CD1c-positive myeloid dendritic cell (primary cell): Measurements from ENCODE around the gene SYCP2.
"Not testable (repeated sequence)": the region's sequence is repeated elsewhere in the genome, so short reads cannot be mapped to it uniquely, and the experiment has no call there.

Experiments used
- DNase-seq: peaks from one replicate; pipeline ENCODE4 v3.0.0-alpha.2; 2016; ENCODE audit errors: extremely low spot score

The SYCP2 gene, protein sequence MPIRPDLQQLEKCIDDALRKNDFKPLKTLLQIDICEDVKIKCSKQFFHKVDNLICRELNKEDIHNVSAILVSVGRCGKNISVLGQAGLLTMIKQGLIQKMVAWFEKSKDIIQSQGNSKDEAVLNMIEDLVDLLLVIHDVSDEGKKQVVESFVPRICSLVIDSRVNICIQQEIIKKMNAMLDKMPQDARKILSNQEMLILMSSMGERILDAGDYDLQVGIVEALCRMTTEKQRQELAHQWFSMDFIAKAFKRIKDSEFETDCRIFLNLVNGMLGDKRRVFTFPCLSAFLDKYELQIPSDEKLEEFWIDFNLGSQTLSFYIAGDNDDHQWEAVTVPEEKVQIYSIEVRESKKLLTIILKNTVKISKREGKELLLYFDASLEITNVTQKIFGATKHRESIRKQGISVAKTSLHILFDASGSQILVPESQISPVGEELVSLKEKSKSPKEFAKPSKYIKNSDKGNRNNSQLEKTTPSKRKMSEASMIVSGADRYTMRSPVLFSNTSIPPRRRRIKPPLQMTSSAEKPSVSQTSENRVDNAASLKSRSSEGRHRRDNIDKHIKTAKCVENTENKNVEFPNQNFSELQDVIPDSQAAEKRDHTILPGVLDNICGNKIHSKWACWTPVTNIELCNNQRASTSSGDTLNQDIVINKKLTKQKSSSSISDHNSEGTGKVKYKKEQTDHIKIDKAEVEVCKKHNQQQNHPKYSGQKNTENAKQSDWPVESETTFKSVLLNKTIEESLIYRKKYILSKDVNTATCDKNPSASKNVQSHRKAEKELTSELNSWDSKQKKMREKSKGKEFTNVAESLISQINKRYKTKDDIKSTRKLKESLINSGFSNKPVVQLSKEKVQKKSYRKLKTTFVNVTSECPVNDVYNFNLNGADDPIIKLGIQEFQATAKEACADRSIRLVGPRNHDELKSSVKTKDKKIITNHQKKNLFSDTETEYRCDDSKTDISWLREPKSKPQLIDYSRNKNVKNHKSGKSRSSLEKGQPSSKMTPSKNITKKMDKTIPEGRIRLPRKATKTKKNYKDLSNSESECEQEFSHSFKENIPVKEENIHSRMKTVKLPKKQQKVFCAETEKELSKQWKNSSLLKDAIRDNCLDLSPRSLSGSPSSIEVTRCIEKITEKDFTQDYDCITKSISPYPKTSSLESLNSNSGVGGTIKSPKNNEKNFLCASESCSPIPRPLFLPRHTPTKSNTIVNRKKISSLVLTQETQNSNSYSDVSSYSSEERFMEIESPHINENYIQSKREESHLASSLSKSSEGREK (N-terminal part only)

DNA sequence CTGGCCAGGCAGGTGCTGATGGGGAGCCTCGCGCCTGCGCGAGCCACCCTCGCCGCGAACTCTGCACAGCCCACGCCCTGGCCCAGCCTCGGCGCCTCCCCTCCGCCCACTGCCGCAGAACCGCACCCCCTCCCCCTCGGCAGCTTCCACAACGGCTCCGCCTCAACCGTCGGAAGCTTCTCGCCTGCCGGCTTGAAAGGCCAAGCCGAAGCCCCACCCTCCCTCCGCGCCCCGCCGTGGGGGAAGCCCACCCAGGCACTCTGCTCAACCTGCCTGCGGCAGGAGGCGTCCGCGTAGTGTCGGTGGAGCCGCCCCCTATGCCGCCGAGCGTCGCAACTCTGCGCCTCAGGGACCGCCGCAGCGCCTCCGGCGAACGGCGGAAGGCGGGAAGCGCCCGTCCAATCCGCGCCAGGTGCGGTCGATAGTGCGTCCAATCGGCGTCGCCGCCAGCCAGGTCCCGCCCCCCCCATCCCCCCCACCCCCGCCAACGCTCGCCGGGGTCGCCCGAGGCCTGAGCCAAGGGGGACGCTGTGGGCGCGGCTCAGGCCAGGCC lies at the start of gene SYCP2:
Gene SYCP2 (minus strand): TSS at position 342 of the 553 bp plus-strand sequence. CDS start 11,224 bp downstream, outside the sequence.
- DNase-seq = peak; percentile 57

DNA sequence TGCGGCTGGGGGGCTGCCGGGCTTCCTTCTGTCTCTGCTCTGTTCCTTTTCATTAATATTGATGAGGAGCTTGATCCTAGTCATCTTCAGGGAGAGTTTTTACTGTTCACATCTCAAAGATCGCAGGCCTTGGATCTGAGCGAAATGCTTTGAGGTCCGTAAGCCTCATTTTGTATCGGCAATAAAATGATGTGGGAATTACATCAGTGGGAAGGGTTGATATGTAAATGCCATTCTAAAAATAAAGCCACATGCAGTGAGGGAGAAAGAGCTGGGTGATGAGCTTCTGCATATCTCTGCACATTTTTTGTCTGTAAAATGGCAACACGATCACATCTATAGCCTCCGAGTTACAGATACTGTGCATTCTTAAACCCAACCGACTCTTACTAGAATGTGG lies 49.6 kb upstream of the SYCP2 start:
- no peak for DNase-seq

DNA sequence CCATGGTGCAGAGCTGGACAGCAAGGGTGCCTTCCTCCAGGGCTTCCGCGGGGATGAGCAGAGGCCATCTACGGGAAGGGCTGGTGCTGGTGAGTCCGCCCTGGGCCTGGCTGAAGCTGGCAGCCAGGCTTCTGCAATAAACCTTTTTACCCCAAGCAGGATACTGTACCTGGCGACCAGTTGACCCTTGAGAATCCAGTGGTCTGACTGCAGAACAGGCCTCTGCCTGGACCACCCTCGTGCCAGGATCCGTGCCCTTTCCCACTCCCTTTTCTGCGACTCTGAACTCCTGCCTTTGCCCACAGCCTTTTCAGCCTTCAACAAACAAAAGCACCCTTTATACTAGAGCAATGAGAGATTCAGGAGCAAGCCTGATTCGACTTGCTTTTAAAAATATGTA lies 43.6 kb upstream of the SYCP2 start:
- DNase-seq = no peak

DNA sequence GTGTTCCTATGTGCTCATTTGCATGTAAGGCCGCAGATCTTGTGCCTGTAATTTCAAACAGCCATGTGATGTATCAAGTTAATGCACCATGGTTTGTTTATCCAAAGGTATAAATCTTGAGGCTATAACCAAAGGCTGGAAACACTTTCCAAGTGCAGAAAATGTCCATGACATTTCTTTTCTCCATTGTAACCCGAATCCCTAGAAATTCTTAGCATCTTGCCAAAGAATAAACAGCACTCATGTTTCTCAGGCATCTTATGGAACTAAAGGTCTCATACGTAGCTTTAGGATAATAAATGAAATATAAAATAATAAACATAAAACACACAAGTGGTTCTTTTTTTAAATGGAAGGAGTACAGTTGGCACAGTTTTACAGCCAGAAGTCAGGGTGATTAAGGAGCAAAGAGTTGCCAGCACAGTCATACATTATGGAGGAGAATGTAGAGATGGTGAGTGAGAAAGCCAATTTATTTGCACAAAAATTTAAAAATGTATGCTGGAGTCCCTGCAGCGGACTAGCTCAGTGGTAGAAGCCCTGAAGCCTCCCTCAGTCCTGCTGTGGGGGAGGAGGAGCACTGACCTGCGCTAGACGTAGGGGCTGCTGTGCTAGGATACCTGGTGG lies 42.8 kb upstream of the SYCP2 start:
- DNase-seq = no peak

DNA sequence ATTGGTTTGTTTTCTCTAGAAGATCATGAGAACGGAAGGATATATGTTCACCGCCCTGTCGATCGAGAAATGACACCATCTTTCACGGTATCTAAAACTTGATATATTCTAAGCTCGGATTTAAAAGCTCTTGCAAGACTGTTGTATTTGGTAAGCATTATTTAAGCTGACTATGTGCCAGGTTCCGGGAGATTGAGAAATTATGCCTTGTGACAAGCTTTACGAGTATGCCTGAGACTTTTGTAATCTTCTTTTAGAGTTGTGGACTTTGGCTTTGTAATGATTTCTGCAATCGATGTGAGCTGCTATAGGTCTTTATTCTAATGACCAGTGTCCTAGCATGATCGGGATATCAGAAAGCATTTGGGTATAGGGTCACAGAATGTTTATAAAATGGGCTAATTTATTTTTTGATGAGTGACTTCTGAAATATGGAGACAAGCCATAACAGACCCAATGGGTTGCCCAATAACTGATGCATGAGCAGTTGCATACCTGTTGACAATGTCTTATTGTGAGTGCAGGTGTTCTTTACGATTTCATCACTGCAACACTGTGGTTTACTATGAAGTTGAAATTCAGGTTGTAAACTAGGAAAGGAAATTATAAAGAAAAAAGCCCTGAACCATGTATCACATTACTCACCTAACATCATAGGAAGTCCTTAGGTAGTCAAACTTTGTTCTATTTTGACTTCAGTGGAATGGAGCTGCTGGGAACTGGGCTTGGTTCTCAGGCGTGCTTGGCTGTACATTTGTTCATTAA lies 38.8 kb upstream of the SYCP2 start:
- DNase-seq = no peak

DNA sequence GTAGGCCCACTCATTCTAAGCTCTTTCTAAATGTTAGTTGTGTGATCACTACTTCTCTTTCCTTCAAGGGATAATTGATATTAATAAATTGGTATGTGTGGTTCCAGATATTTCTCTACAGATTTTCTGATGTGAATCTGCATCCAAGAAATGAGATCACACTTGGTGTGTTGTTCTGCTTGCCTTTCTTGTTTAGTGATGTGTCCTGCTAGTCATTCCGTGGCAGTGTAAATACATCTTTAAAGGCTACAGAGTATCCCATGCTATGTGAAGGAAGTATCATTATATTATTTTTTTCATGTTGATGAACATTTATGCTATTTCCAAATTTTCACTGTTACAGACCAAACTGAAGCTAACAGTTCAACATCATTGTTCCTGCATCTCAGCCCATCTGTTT lies 38.0 kb upstream of the SYCP2 start:
- no peak for DNase-seq

DNA sequence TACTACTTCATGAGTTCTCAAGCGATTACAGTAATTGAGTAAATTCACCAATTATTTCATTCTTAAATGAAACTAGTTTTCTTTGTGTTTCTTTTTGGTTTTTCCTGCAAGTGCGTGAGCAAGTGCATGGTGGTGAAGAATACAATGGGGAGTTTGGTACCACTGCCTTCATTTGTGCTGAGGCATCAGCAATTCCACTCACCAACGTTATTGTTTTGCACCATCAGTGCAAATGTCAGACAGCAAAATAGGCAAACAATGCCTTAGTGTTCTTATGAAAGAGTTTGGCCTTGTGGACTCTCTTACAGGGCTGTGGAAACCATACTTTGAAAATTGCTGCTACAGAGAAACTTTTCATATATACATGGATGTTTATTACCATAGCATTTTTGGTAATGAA lies 33.0 kb upstream of the SYCP2 start:
- no peak for DNase-seq

DNA sequence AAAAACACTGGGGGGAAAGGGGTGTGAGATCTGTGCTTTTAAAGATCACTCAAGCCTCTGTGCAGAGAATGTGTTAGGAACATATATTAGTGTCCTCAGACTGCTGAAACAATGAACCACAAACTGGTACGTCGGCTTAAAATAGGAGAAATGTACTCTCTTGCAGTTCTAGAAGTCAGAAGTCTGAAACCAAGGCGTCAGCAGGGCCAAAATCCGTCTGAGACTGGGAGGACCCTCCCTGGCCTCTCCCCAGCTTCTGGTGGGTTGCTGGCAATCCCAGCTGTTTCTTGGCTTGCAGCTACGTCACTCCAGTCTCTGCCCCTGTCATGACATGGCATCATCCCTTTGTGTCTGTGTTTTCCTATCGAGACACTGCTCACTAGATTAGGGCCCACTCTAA lies 28.7 kb upstream of the SYCP2 start:
- DNase-seq = no peak

DNA sequence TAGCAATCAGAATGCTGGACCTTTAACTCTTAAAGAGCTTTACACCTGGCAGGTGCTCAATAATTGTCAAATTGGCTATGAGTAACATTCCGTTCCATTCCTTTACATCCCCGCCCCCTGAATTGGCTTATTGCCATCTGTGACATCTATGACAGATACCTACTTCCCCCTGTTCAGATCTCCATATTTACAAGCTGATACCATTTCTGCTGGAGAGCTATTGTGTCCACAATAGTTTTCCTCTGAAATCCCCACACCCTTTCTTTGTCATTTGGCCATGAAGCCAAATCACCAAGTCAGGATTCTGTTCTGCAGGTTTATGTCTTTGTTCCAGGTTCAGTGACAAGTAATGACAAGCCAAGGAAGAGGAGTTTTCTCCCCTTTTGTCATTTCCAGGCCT lies 28.0 kb upstream of the SYCP2 start:
- DNase-seq = no peak

DNA sequence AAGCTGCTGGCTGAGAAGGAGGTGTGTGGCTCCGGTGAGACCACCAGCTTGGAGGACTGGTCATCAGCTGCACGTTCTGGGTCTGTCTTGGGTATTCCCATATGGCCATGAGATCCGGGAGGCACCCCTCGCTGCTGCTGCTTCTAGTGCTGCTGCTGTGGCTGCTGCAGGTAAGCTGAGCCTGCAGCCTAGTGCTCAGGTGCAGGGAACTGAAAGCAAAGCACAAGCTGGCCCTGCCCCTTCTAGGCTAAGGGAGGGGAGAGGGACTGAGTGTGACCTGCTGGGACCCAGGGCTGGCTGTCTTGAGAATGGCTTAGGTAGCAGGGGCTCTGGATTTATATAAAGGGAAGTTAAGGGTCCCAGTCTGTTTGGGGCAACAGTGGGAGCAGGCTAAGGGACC lies 25.2 kb upstream of the SYCP2 start:
- no peak for DNase-seq

DNA sequence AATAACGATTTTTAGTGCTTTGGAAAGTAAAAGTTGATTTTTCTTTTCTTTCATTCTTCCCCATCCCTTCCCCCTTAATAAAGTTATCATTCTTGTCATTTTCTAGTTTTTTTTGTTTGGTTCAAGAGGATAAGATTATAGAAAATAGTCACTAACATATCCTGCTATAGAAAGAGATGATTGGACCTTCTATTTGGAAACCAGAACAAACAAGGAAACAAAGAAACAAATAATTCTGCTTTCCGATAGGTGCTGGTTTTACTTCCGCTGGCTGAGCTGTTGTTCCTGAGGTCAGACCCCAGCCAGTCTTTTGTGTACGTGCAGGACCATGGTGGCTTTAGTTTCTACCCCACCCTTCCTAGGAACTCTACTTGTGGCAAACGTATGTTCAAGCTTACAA lies 24.7 kb upstream of the SYCP2 start, which contains the start of gene CDH26:
Gene CDH26 (plus strand): TSS at position 301 of the 400 bp plus-strand sequence. CDS start 304 bp downstream, outside the sequence.
- DNase-seq = no peak

DNA sequence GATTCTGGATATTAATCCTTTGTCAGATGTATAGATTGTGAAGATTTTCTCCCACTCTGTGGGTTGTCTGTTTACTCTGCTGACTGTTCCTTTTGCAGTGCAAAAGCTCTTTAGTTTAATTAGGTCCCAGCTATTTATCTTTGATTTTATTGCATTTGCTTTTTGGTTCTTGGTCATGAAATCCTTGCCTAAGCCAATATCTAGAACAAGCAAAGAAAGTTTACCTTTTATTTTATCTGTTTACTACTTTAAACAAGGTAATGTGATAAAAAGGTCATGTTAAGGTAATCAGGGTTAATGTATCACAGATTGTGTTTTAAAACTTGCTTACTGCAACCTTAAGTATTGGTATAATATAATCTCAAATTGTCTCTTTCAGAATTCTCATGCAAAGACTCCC lies 24.1 kb upstream of the SYCP2 start:
- not testable (repeated sequence) for DNase-seq

DNA sequence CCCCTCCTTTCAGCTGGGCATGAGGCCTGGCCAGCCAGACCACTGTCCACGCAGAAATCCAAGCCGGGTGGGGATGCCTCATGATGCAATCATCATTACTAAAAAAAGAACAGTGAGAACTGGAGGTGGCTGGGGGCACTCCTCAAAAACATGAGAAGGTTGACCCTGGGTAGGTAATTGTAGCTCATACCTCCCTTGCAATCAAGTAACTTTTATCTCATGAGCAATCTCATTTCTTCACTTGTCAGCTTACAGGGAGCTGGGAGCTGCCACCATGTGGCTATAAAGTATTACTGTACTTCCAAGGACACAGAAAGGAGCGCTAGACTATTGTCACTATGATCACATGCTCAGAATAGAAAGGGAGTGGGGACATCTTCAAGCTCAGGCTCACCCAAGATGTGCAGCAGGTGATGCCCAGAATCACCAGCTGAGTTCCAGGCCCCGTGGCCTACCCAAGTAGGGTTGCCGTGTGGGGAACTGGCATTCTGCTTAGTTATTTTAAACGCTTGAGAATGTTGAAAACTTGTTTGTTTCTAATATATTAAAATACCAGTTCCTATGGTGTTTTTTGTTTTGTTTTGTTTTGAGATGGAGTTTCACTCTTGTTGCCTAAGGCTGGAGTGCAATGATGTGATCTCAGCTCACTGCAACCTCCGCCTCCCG lies 21.8 kb upstream of the SYCP2 start:
- DNase-seq = peak; percentile 17

DNA sequence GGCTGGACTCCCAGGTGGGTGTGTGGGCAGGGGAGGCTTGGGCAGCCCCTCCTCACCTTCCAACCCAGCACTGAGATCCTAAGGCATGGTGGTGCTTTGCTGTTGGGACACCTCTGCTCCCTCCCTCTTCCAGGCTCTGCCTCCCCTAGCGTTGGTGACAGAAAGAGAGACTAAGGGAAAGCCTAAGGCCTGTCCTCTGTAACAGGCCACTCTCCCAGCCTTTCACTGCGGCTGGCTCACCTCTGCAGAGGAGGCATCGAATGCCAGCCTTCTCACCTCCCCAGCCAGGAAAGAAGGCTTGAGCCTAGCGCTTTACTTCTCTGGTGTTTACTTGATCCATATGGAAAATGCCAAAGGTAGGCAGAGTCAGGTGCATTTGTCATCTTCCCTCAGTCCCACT lies 21.3 kb upstream of the SYCP2 start:
- DNase-seq = no peak

DNA sequence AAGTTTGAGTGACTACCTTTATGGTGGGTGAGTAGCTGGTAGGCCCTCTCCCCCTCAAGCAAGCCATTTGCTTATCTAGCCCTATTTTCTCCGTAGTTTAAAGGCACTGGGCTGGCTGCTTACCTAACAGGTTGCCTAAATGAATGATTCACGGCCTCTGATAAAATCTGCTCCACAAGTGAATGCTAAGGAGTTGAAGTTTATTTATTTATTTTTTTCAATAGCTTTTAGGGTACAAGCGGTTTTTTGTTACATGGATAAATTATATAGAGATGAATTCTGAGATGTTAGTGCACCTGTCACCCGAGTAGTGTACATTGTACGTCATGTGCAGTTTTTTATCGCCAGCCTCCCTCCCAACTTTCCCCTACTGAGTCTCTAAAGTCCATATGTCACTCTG lies 16.5 kb upstream of the SYCP2 start:
- no peak for DNase-seq

DNA sequence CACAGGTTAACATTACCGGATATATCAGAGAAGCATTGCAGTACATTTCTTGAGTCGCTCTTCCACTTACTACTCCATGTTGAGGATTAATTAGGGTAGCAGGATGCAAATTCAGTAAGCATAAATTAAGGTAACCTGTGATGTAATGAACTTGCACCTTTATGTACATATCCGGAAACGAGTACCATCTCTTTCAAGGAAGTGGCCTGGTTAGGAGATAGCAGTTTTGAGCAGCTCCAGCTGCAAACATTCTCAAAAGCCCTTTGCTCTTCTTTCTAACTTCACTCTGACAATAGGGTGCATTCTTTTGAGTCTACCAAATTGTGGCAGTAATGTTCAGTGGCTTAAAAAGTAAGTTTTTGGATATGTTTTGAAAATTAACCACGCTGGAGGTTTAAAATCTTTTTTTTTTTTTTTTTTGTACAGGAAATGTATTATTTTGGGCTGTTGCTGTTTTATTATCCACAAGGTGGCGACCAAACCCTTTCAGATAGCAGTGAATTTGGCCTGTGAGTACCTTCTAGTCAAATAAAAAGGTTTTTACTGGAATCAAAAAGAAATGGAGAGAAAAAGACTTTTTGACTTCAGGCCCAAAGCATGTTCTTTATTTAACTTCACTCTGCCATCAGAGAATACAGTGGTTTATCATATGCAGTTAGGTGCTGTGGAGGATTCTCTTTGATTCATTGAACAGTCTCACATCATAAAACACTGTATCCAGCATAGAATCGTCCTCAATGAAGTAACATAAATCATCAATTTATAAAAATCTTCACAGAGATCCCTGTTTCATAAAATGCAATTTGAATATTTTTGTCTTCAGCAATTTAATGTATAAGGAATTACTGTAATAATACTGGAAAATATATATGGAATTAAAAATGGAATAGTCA lies 15.6 kb upstream of the SYCP2 start:
- peak; percentile 62 for DNase-seq

DNA sequence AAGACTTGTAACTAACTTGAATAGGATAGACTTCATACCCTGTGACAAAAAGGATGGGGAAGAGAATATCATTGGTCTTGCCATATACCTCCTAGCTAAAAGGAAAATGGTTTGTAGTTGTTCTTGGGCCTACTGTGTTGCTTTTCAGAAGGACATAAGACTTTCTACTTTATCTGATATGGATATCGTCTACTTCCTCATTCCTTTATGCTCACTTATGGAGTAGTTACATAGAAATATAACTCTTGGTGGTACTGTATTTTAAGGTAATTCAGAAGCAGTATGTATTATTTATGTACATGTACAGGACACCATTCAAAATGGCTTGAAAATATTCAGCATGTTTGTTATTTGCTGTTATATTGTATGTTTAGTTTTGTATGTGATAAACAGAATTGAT lies 14.8 kb upstream of the SYCP2 start:
- DNase-seq = peak; percentile 12

DNA sequence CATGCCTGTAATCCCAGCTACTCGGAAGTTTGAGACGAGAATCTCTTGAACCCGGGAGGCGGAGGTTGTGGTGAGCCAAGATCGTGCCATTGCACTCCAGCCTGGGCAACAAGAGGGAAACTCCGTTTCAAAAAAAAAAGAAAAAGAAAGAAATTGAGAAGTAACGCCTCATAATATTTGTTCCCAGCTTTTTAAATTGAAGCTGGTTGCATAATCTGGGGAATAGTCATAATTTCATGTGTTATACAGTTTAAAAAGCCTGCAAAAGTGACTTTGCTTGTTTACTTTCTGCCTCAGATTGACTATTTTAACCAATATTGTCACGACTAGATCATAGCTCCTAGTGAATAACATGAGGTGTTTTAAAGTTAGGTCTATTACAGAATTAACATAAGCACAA lies 13.9 kb upstream of the SYCP2 start:
- no peak for DNase-seq

DNA sequence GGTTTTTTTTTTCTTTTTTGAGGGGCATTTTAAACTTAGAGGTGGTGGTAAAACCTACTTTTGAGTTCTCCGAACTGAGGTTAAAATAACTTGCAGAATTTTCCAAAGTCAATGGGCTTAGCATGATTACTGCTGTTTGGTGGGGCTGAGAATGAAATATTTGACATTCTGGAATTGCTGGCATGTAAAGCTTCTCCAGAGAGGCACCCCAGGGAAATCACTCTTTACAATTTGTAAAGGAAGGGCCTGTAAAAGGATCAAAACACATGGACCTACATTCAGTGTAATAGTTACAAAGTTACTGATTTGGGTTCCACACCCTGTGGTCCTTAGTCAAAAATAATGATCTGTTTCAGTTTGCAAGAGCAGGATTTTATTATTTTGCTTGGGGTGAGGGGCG lies 12.3 kb upstream of the SYCP2 start:
- DNase-seq = no peak
